Body of pancreas (tissue), 4 donors: Measurements from ENCODE around the gene SYNPO.

Experiments
- POLR2A ChIP-seq, 3 donors: fragments of 450-650 bp; IDR thresholded peaks; one replicate each; pipeline ENCODE4 v1.6.1; 2016; ENCODE audit warnings: antibody characterized with exemption in 3 of 3, mild to moderate bottlenecking in 2 of 3
- TF ChIP-seq, protein P1 (sequence below), 7 experiments: fragments of 450-650 bp in 4 of 7; fragments of 200-600 bp in 3 of 7; sonication (generic) in 3 of 7; IDR thresholded peaks; one replicate each; pipeline ENCODE4 v1.5.1; 2016 to 2019; ENCODE audit warnings: antibody characterized with exemption in 7 of 7

DNA sequence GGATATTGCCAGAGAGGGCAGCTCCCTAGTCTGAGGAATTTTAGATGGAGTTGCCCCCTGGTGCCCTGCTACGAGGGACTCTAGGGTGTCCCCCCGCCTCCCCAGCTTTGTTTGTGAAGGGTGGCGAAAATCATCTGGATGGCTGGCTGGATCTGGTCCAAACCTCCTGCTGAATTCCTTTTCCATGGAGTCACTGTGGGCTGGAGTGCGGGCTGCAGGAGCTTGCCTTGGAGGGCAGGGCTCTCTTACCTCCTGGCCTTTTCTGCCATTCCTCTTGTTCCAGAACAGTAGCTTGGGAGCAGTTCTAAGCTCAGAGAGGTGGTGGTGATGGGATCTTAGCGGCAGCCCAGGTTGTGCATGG is 2.1 kb downstream of the SYNPO start:
- TF ChIP-seq, protein P1, sequence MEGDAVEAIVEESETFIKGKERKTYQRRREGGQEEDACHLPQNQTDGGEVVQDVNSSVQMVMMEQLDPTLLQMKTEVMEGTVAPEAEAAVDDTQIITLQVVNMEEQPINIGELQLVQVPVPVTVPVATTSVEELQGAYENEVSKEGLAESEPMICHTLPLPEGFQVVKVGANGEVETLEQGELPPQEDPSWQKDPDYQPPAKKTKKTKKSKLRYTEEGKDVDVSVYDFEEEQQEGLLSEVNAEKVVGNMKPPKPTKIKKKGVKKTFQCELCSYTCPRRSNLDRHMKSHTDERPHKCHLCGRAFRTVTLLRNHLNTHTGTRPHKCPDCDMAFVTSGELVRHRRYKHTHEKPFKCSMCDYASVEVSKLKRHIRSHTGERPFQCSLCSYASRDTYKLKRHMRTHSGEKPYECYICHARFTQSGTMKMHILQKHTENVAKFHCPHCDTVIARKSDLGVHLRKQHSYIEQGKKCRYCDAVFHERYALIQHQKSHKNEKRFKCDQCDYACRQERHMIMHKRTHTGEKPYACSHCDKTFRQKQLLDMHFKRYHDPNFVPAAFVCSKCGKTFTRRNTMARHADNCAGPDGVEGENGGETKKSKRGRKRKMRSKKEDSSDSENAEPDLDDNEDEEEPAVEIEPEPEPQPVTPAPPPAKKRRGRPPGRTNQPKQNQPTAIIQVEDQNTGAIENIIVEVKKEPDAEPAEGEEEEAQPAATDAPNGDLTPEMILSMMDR (IDR thresholded peaks at IDR 0.05) = no peak
- TF ChIP-seq POLR2A (IDR thresholded peaks at IDR 0.05) = peak in 1 of 3 donors; percentile 31
